HG02642 (cell line): ENCODE data around the gene MIB2.

Experiments used
- ATAC-seq: cut with Tn5 transposase; IDR thresholded peaks from one replicate; pipeline ENCODE4 v1.9.1; 2021; ENCODE audit warnings: mild to moderate bottlenecking; ENCODE audit not compliant: unreplicated experiment, poor library complexity

Gene MIB2

GRCh38 chr1:1597275-1597930, 17.9 kb upstream of the MIB2 start:
- no peak for ATAC-seq

GRCh38 chr1:1598051-1598719, 17.1 kb upstream of the MIB2 start:
- no peak for ATAC-seq

GRCh38 chr1:1598720-1599029, 16.6 kb upstream of the MIB2 start:
- no peak for ATAC-seq

DNA sequence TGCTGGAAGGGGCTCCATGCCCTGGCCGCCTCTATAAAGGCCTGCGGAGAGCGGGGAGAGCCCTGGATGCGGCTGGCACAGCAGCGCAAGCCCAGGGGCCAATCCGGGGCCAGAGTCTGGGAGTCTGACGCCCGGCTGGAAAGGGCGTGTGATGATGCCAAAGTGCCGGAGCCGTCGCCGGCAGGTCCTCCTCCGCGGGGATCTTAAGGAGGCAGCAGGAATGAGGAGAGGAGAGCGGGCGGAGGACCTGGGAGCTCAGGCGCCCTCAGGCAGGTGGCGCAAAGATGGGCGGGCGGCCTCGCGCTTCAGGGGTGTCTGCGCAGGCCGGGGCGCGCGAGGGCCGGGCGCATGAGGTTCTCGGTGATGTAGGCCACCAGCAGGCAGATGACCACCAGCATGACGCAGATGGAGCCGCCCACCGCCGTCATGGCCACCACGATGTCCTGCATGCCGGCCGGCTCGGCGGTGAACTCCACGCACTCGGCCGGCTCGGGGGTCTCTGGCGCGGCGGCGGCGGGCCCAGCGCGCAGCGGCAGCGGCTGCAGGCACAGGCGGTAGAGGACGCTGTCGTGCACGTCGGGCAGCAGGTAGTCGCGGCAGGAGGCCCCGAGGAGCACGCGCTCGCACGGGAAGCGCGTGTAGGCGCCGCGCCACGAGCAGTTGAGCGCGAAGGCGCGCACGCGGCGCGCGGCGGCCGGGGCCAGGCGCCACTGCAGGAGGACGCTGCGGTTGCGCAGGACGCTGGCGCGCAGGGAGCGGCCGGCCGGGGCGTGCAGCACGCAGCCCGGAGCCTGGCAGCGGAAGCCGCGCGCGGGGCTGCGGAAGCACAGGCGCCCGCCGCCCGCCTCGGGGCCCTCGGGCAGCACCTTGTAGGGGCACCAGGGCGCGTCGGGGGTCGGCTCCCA, 16.0 kb upstream of the MIB2 start:
- ATAC-seq: no peak

GRCh38 chr1:1599935-1600860, 15.1 kb upstream of the MIB2 start, which contains the start of gene FNDC10:
Gene FNDC10 (minus strand): TSS chr1:1600135. CDS start chr1:1600015, 120 bp downstream.
- ATAC-seq: no peak

DNA sequence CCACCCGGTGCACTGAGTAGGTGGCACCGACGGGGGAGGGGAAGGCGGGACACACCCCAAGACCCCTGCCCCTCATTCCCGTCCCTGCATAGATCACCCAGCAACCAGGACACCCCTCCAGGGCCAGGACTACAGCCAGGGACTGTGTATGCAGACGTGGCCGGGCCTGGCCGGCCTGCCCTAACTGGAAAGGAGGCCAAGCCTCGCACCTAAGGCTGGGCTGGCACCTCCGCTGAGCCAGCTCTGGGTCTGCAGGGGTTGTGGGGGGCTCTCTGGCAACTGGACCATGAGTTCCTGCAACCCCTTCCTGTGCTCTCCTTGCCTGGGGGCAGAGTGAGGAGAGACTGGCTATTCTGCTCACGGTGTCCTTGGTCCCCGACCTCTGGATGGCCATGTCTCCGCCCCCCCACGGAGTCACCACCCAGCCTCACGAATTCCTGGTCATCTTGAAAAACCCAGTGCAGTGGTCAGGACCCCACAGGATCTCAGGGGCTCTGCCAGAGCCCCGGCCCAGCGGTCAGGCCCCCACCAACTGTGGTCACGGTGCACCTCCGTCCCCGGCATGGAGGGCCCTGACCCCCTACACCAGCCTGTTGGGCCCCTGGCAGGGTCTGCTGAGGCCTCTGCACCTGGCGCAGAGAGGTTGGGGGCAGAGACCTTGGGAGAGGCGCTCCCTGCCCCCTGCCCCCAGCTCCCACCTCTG, 14.3 kb upstream of the MIB2 start:
- ATAC-seq: no peak

- ATAC-seq: no peak
Measured at GRCh38 chr1:1601564-1602303, 13.6 kb upstream of the MIB2 start.

GRCh38 chr1:1602304-1602967, 12.9 kb upstream of the MIB2 start:
- no peak for ATAC-seq

- no peak for ATAC-seq
Measured at GRCh38 chr1:1602968-1603506, 12.3 kb upstream of the MIB2 start.

DNA sequence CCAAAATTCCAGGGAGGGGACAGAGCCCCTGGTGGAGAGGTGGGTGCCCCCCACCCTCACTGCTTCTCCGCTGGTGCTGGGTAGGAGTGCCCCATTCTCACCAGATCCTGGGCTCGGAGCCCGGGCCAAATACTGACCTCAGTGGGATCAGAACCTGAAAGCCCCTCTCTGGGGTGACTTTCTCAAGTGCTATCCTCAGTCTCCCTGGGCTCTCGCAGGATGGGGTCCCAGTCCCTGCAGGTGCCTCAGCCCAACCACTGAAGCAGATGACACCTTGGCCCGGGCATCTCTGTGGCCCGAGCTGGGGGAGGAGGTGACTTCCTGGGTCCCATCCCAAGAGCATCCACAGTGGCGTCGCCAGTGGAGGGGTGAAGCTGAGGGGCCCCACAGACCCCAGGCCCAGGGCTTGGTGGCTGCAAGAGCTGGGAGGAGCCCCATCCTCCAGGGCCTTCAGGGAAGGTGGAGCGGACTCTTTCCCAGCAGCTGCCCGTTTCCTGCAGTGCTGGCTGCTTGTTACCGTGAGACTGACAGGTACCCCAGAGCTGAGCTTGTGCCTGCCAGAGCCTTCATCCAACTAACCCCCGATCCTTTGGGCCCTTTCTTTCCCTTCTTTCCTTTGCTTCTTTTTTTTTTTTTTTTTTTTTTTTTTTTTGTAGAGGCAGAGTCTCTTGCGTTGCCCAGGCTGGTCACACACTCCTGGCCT, 11.5 kb upstream of the MIB2 start:
- ATAC-seq: no peak

- ATAC-seq: no peak
Measured at GRCh38 chr1:1604374-1605033, 10.8 kb upstream of the MIB2 start.

GRCh38 chr1:1605034-1605591, 10.2 kb upstream of the MIB2 start:
- ATAC-seq: no peak

- ATAC-seq: no peak
Measured at GRCh38 chr1:1605724-1606123, 9.6 kb upstream of the MIB2 start.

DNA sequence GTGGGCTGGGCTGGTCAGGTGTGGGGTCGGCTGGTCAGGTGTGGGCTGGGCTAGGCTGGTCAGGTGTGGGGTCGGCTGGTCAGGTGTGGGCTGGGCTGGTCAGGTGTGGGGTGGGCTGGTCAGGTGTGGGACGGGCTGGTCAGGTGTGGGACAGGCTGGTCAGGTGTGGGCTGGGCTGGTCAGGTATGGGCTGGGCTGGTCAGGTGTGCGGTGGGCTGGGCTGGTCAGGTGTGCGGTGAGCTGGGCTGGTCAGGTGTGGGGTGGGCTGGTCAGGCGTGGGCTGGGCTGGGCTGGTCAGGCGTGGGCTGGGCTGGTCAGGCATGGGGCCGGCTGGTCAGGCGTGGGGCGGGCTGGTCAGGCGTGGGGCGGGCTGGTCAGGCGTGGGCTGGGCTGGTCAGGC, 9.1 kb upstream of the MIB2 start:
- ATAC-seq: no peak

- ATAC-seq: no peak
Measured at GRCh38 chr1:1609822-1610485, 5.3 kb upstream of the MIB2 start.

DNA sequence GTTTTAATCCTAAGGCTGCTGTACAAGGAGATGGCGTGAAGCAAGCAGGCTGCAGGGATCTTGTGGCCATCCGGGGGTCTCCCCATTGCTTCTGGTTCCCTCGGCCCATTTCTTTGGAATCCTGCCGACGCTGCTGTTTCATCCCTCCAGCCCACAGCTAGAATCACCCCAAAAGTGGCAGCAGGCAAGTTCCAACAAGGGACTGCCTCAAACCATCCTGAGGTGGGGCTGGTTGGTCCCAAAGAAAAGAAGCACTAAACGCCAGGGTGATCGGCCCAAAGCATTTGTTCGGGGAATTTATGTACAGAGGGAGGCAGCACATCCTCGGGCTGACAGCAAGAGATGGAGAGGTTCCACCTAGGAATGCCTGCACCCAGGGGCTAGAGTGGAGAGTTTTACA, 4.5 kb upstream of the MIB2 start:
- no peak for ATAC-seq
